Heart left ventricle (tissue), 16 donors: ENCODE measurements around the gene UBIAD1. TPM values are rescaled to one million over a fixed set of nuclear protein-coding genes. Genes with fewer than 3 reads are reported as not detected.

ENCODE experiments used
- ATAC-seq, 4 donors: fragments of 200-7000 bp; cut with Tn5 transposase; one replicate each; pipeline ENCODE4 v1.9.1; 2020 to 2022; ENCODE audit warnings: moderate library complexity in 4 of 4, mild to moderate bottlenecking in 3 of 4, moderate number of reproducible peaks in 1 of 4
- DNase-seq, 5 donors: peaks; one replicate each; pipeline ENCODE4 v3.0.0-alpha.2; 2020
- H3K27ac ChIP-seq, 12 donors: fragments of 200-600 bp; sonication (generic) in 4 of 12; one replicate each; pipeline versions ENCODE4 v1.5.0 to v1.8.0; 2016 to 2022; ENCODE audit warnings: mild to moderate bottlenecking in 2 of 12
- H3K27me3 ChIP-seq, 9 donors: fragments of 200-600 bp; sonication (generic) in 2 of 9; one replicate each; pipeline versions ENCODE4 v1.5.1 to v1.8.0; 2016 to 2022; ENCODE audit warnings: mild to moderate bottlenecking in 3 of 9
- H3K36me3 ChIP-seq, 9 donors: fragments of 200-600 bp; sonication (generic) in 2 of 9; one replicate each; pipeline versions ENCODE4 v1.5.0 to v1.8.0; 2018 to 2022; ENCODE audit warnings: mild to moderate bottlenecking in 2 of 9
- H3K4me1 ChIP-seq, 12 donors: fragments of 200-600 bp; sonication (generic) in 4 of 12; one replicate each; pipeline versions ENCODE4 v1.5.0 to v1.8.0; 2016 to 2022; ENCODE audit warnings: mild to moderate bottlenecking in 3 of 12
- H3K4me3 ChIP-seq, 12 donors: fragments of 200-600 bp; sonication (generic) in 4 of 12; one replicate each; pipeline versions ENCODE4 v1.5.0 to v1.8.0; 2017 to 2022; ENCODE audit warnings: mild to moderate bottlenecking in 9 of 12, moderate library complexity in 4 of 12
- H3K9me3 ChIP-seq, 12 donors: fragments of 200-600 bp; sonication (generic) in 4 of 12; one replicate each; pipeline versions ENCODE4 v1.5.0 to v1.8.0; 2016 to 2022; ENCODE audit warnings: mild to moderate bottlenecking in 1 of 12
- POLR2A ChIP-seq, 2 donors: fragments of 450-650 bp; IDR thresholded peaks; one replicate each; pipeline ENCODE4 v1.6.1; 2017; ENCODE audit warnings: antibody characterized with exemption in 2 of 2, mild to moderate bottlenecking in 2 of 2, moderate library complexity in 2 of 2
- WGBS, 4 donors: extraction: QIAGEN DNeasy Blood & Tissue Kit in 2 of 4; methylation state at CpG; one replicate each; pipeline versions ENCODE4 v1.1.5 to v1.1.7; 2013 to 2018; 5-methylcytosine and 5-hydroxymethylcytosine counted together
- intact Hi-C, 10 donors: fragments of 100-400 bp; cut with DNase I; formaldehyde crosslinking; loops; one replicate each; pipeline versions ENCODE4 v1.11.1 to v1.14.2; 2022
- polyA plus RNA-seq, 2 donors: library from polyadenylated mRNA; stranded (reverse); fragments of 200-250 nt; gene quantifications; one replicate each; pipeline ENCODE4 v1.2.3, GENCODE V29; 2013
- total RNA-seq, 9 donors: library from RNA; depleted of rRNA in 2 of 9; stranded (reverse); fragments of >200 nt in 2 of 9; fragmentation: NEBNext Ultra II Directional in 3 of 9; extraction: Animal tissue kit (Norgen Biotek cat#: 25700) in 3 of 9; gene quantifications; one replicate each; pipeline versions ENCODE4 v1.1.0 to v1.2.4, GENCODE V29; 2016 to 2023
- TF ChIP-seq, protein P1 (sequence below), 12 donors: fragments of 200-600 bp; sonication (generic) in 4 of 12; IDR thresholded peaks; one replicate each; pipeline versions ENCODE4 v1.5.0 to v1.8.0; 2018 to 2022; ENCODE audit warnings: antibody characterized with exemption in 12 of 12, mild to moderate bottlenecking in 5 of 12
- donor health status: ischemic (EF 13 %, LVEDD 7.1; RV severe dilation, severe dysfunction).
- donor health status: healthy with polysubstance abuse.
- donor health status: DM: no; HTN: yes; CAD: no.
- donor health status: DM: no; HTN: no; CAD: no.
- donor health status: ischemic (EF 25% LVEDD 6.9; RV normal size, moderate dysfunction).
- donor health status: ischemic (EF 25% LVEDD 5.7; RV mildly dilated, moderate dysfunction).
- donor health status: healthy.
- donor health status: DM: yes; HTN: yes; CAD: no.
- donor health status: ischemic (EF 35%, LVEDD 5.7; RV mildly dilated, moderate dysfunction).
- donor health status: nonischemic (EF 11% LVEDD 7.7; RV severe dilation, severe dysfunction).
- donor health status: DM: yes; HTN: yes; CAD: no.
- donor health status: PGD.
- donor health status: ischemic (EF 29% LVEDD 5.4; RV normal size, mild dysfunction).
- donor health status: nonischemic (EF 23%, LVEDD 6.1; RV moderate dilation, normal function).

Gene UBIAD1
- total and polyA plus RNA-seq, 11 donors, result 5.3 to 19.4 (median 11.6) TPM

- no peaks in the 10 kb centered on the region for H3K9me3 ChIP-seq
- H3K36me3 ChIP-seq, result peaks cover 0 to 11% (median under 1%) of the 10 kb centered on the region in 9 donors
- no peak for TF ChIP-seq POLR2A (IDR thresholded peaks at IDR 0.05)
- TF ChIP-seq, protein P1, sequence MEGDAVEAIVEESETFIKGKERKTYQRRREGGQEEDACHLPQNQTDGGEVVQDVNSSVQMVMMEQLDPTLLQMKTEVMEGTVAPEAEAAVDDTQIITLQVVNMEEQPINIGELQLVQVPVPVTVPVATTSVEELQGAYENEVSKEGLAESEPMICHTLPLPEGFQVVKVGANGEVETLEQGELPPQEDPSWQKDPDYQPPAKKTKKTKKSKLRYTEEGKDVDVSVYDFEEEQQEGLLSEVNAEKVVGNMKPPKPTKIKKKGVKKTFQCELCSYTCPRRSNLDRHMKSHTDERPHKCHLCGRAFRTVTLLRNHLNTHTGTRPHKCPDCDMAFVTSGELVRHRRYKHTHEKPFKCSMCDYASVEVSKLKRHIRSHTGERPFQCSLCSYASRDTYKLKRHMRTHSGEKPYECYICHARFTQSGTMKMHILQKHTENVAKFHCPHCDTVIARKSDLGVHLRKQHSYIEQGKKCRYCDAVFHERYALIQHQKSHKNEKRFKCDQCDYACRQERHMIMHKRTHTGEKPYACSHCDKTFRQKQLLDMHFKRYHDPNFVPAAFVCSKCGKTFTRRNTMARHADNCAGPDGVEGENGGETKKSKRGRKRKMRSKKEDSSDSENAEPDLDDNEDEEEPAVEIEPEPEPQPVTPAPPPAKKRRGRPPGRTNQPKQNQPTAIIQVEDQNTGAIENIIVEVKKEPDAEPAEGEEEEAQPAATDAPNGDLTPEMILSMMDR (IDR thresholded peaks at IDR 0.05), result peak in 1 of 12 donors; percentile 23
- peak overlapping the region in 10 of 12 donors; percentile 16 to 68 (median 36) for H3K4me3 ChIP-seq
- ATAC-seq (no peak), DNase-seq (no peak)
- WGBS, 4 donors, result 10 to 14% (median 12%) methylated on average over 9 of the region's 9 CpGs
- H3K27me3 ChIP-seq, result no peaks in the 10 kb centered on the region
- intact Hi-C loops, result loop anchor here in 2 of 10 donors (1.0 to 10.0 kb wide), 2 partner anchors 9 to 532 kb away; partner anchors contain the start of genes CLCN6 (in 1 of the 2) and MTHFR (in 1 of the 2)
- peak overlapping the region in 6 of 12 donors; percentile 32 to 60 (median 56) for H3K27ac ChIP-seq
- peaks cover 8 to 35% (median 23%) of the 10 kb centered on the region in 12 donors for H3K4me1 ChIP-seq
Measured at GRCh38 chr1:11272544-11272831, 510 bp upstream of the UBIAD1 start.

- peak overlapping the region; percentile 65 to 97 (median 86) for H3K4me3 ChIP-seq
- no peak for TF ChIP-seq POLR2A (IDR thresholded peaks at IDR 0.05)
- TF ChIP-seq, protein P1 (IDR thresholded peaks at IDR 0.05), result no peak
Measured at GRCh38 chr1:11273595-11274234, 717 bp downstream of the UBIAD1 start.

DNA sequence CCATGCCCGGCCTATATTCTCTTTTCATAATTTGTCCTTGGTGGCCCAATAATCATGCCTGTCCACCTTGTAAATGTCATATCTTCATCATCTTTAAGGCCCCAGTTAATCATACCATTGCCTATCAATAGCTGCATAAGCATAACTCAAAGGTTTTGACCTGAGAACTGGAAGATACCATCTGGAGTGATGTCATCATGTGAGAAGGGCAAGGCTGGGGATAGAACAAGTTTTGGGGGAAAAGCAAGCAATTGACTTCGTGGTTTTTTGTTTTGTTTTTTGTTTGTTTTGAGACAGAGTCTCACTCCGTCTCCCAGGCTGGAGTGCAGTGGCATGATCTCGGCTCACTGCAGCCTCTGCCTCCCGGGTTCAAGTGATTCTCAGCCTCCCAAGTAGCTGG is 6.2 kb downstream of the UBIAD1 start:
- intact Hi-C loops, result loop anchor here in 1 of 10 donors (10.0 kb wide), 1 partner anchor 526 kb away; the partner anchor contains the start of genes CLCN6 and MTHFR
- Histone ChIP-seq H3K27ac (no peak overlapping the region), H3K9me3 (no peaks in the 10 kb centered on the region), H3K27me3 (no peaks in the 10 kb centered on the region), H3K4me3 (no peak overlapping the region), H3K36me3 (peaks cover 0 to 44% (median 13%) of the 10 kb centered on the region in 9 donors), H3K4me1 (peaks cover 3 to 48% (median 34%) of the 10 kb centered on the region in 12 donors)
- ATAC-seq (no peak), DNase-seq (no peak)
- TF ChIP-seq, protein P1 (IDR thresholded peaks at IDR 0.05), result no peak
- no peak for TF ChIP-seq POLR2A (IDR thresholded peaks at IDR 0.05)
- 94 to 97% (median 95%) methylated on average over 5 of the region's 5 CpGs for WGBS, 4 donors

More at GRCh38 chr1:11273595-11274234, 717 bp downstream of the UBIAD1 start:
- ATAC-seq (peak in 3 of 4 donors; percentile 19 to 48 (median 43)), DNase-seq (no peak)
- H3K36me3 ChIP-seq, result peaks cover 0 to 23% (median 11%) of the 10 kb centered on the region in 9 donors
- peak overlapping the region; percentile 91 to 99 (median 96) for H3K27ac ChIP-seq
- H3K9me3 ChIP-seq, result no peaks in the 10 kb centered on the region
- H3K4me1 ChIP-seq, result peaks cover 8 to 35% (median 23%) of the 10 kb centered on the region in 12 donors
- H3K27me3 ChIP-seq, result no peaks in the 10 kb centered on the region
- intact Hi-C loops, result loop anchor here in 2 of 10 donors (1.0 to 10.0 kb wide), 2 partner anchors 11 to 531 kb away; partner anchors contain the start of genes CLCN6 (in 1 of the 2), MTHFR (in 1 of the 2) and MTOR (in 1 of the 2)
- WGBS, 4 donors, result 4 to 11% (median 7%) methylated on average over 10 to 22 of the region's 22 CpGs

GRCh38 chr1:11279630-11280029 is 6.6 kb downstream of the UBIAD1 start:
- peaks cover 0 to 43% (median 30%) of the 10 kb centered on the region in 12 donors for H3K4me1 ChIP-seq

More at GRCh38 chr1:11279630-11280029, 6.6 kb downstream of the UBIAD1 start:
- H3K36me3 ChIP-seq, result peaks cover 0 to 44% (median 13%) of the 10 kb centered on the region in 9 donors
- no peaks in the 10 kb centered on the region for H3K9me3 ChIP-seq
- H3K27ac ChIP-seq, result peak overlapping the region in 1 of 12 donors; percentile 32
- WGBS, 4 donors, result 98 to 100% (median 100%) methylated on average over 1 of the region's 1 CpG
- TF ChIP-seq POLR2A (IDR thresholded peaks at IDR 0.05), result no peak
- TF ChIP-seq, protein P1 (IDR thresholded peaks at IDR 0.05), result no peak
- intact Hi-C loops, result loop anchor here in 1 of 10 donors (10.0 kb wide), 1 partner anchor 525 kb away; the partner anchor contains the start of genes CLCN6 and MTHFR
- ATAC-seq, result no peak
- no peak for DNase-seq
- H3K4me3 ChIP-seq, result no peak overlapping the region
- no peaks in the 10 kb centered on the region for H3K27me3 ChIP-seq
